Astrocyte (in vitro differentiated cells and primary cell): ENCODE measurements around the gene TNFRSF12A. TPM values are rescaled to one million over a fixed set of nuclear protein-coding genes. Genes with fewer than 3 reads are reported as not detected.

Source experiments
- DNase-seq: peaks from one replicate; pipeline ENCODE4 v3.0.0-alpha.2; 2010; ENCODE audit warnings: low read depth
- FAIRE-seq: peaks from 2 replicates; lab custom pipeline; 2011; peaks lifted over from hg19 to GRCh38; lab: Jason Lieb, UNC
- H2AFZ ChIP-seq: 2 replicates; pipeline ENCODE4 v1.6.0; 2012; ENCODE audit warnings: low read depth, low read length, inconsistent platforms
- H3K27ac ChIP-seq: 2 replicates; pipeline ENCODE4 v1.5.1; 2011; ENCODE audit warnings: low read depth, low read length, inconsistent platforms
- H3K27me3 ChIP-seq: 2 replicates; pipeline ENCODE4 v1.6.0; 2011; ENCODE audit warnings: low read length, inconsistent platforms; ENCODE audit not compliant: insufficient read depth
- H3K36me3 ChIP-seq: 2 replicates; pipeline ENCODE4 v1.5.1; 2011; ENCODE audit warnings: low read length, inconsistent platforms; ENCODE audit not compliant: insufficient read depth
- H3K4me1 ChIP-seq: 2 replicates; pipeline ENCODE4 v1.5.1; 2011; ENCODE audit warnings: low read length, inconsistent platforms; ENCODE audit not compliant: insufficient read depth
- H3K4me2 ChIP-seq: 2 replicates; pipeline ENCODE4 v1.6.0; 2012; ENCODE audit warnings: low read length, inconsistent platforms
- H3K4me3 ChIP-seq: 2 replicates; pipeline ENCODE4 v1.5.1; 2011; ENCODE audit warnings: low read depth, mild to moderate bottlenecking, low read length, inconsistent platforms; ENCODE audit not compliant: insufficient read depth
- H3K79me2 ChIP-seq: 2 replicates; pipeline ENCODE4 v1.6.0; 2012; ENCODE audit warnings: mild to moderate bottlenecking, low read length, inconsistent platforms; ENCODE audit not compliant: insufficient read depth
- H3K9ac ChIP-seq: 2 replicates; pipeline ENCODE4 v1.6.0; 2012; ENCODE audit warnings: mild to moderate bottlenecking, low read length, inconsistent platforms
- H3K9me3 ChIP-seq: 2 replicates; pipeline ENCODE4 v1.5.1; 2012; ENCODE audit warnings: low read depth, mild to moderate bottlenecking, low read length, inconsistent platforms; ENCODE audit not compliant: insufficient read depth
- H4K20me1 ChIP-seq: 2 replicates; pipeline ENCODE4 v1.6.0; 2012; ENCODE audit warnings: low read length, inconsistent platforms; ENCODE audit not compliant: insufficient read depth
- H3K27ac Mint-ChIP-seq: one replicate; pipeline ENCODE4 v1.8.0; 2021; ENCODE audit warnings: mild to moderate bottlenecking, mixed read lengths; ENCODE audit not compliant: unreplicated experiment
- H3K27me3 Mint-ChIP-seq: one replicate; pipeline ENCODE4 v1.8.0; 2021; ENCODE audit warnings: low read depth, mixed read lengths; ENCODE audit not compliant: unreplicated experiment
- H3K36me3 Mint-ChIP-seq: one replicate; pipeline ENCODE4 v1.8.0; 2021; ENCODE audit warnings: low read depth, mixed read lengths; ENCODE audit not compliant: unreplicated experiment
- H3K4me1 Mint-ChIP-seq: one replicate; pipeline ENCODE4 v1.8.0; 2021; ENCODE audit warnings: low read depth, mixed read lengths; ENCODE audit not compliant: unreplicated experiment
- H3K4me3 Mint-ChIP-seq: one replicate; pipeline ENCODE4 v1.8.0; 2021; ENCODE audit warnings: mild to moderate bottlenecking, moderate library complexity, mixed read lengths; ENCODE audit not compliant: unreplicated experiment
- H3K9me3 Mint-ChIP-seq: one replicate; pipeline ENCODE4 v1.8.0; 2021; ENCODE audit warnings: mild to moderate bottlenecking, mixed read lengths; ENCODE audit not compliant: unreplicated experiment
- CTCF ChIP-seq: IDR thresholded peaks from 2 replicates; pipeline ENCODE4 v1.5.1; 2011; ENCODE audit warnings: low read depth, mild to moderate bottlenecking, inconsistent platforms, low read length, moderate library complexity; ENCODE audit not compliant: insufficient read depth
- EZH2 ChIP-seq: IDR thresholded peaks from 2 replicates; pipeline ENCODE4 v1.6.1; 2012; ENCODE audit warnings: mild to moderate bottlenecking, low read length, inconsistent platforms; ENCODE audit not compliant: insufficient read depth
- total RNA-seq: library from RNA; stranded (reverse); gene quantifications from 2 replicates; pipeline ENCODE4 v1.2.1, GENCODE V29; 2021

TNFRSF12A gene
- total RNA-seq, 1 donor from 2014 or later: 262 TPM

DNA sequence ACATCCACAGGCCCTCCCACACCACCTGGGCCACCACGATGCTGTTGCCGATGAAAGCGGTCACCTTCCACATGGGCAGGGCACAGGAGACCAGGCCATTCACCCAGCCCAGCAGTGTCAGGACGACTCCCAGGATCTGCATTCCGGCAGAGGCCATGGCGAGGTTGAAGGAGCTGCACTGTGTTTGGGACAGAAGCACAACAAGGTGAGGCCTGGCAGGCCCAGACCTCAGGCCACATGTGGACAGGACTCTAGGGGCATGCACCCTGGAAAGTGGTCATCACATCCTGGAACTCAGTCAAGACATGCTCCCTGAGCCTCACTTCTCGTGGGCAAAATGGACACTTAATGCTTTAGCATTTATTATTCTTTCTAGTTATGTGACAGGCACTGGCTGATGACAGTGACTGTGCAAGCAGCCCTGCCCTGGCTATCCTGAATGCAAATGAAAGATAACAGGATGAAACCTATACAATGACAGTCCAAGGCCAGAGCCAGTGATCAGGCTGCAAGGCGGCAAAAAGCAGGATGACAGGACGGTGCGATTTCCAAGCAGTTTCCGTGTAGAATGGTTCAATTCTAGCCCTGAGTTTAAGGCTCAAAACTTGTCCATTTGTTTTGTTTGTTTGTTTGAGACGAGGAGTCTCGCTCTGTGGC is 4.2 kb upstream of the TNFRSF12A start:
- peaks cover 5% of the 10 kb centered on the region for H3K79me2 ChIP-seq
- FAIRE-seq: no peak

GRCh38 chr16:3017344-3017743 is 2.8 kb upstream of the TNFRSF12A start:
- H3K36me3 ChIP-seq: no peaks in the 10 kb centered on the region
- no peak overlapping the region for H3K4me2 ChIP-seq
- no peak overlapping the region for H3K27ac ChIP-seq
- Mint-ChIP-seq H3K9me3 (no peaks in the 10 kb centered on the region), H3K36me3 (peaks cover 5% of the 10 kb centered on the region), H3K4me3 (peak overlapping the region; percentile 92), H3K4me1 (peaks cover 14% of the 10 kb centered on the region), H3K27ac (peak overlapping the region; percentile 81), H3K27me3 (no peaks in the 10 kb centered on the region)
- no peak overlapping the region for H3K9ac ChIP-seq
- H3K4me1 ChIP-seq: peaks cover 19% of the 10 kb centered on the region
- peaks cover 17% of the 10 kb centered on the region for H3K27me3 ChIP-seq
- no peak overlapping the region for H2AFZ ChIP-seq
- H4K20me1 ChIP-seq: peaks cover 6% of the 10 kb centered on the region
- peaks cover 5% of the 10 kb centered on the region for H3K79me2 ChIP-seq
- TF ChIP-seq EZH2 (no peak), CTCF (no peak)
- no peak overlapping the region for H3K4me3 ChIP-seq
- DNase-seq (no peak), FAIRE-seq (no peak)
- H3K9me3 ChIP-seq: no peaks in the 10 kb centered on the region

More for the DNA sequence above, 4.2 kb upstream of the TNFRSF12A start:
- Mint-ChIP-seq H3K4me1 (peaks cover 14% of the 10 kb centered on the region), H3K4me3 (peak overlapping the region; percentile 92), H3K36me3 (peaks cover 5% of the 10 kb centered on the region), H3K9me3 (no peaks in the 10 kb centered on the region), H3K27ac (no peak overlapping the region), H3K27me3 (no peaks in the 10 kb centered on the region)
- H3K27ac ChIP-seq: no peak overlapping the region
- no peaks in the 10 kb centered on the region for H3K9me3 ChIP-seq
- no peak overlapping the region for H3K9ac ChIP-seq
- no peak overlapping the region for H2AFZ ChIP-seq
- no peak for DNase-seq
- peaks cover 9% of the 10 kb centered on the region for H4K20me1 ChIP-seq
- H3K4me1 ChIP-seq: peaks cover 18% of the 10 kb centered on the region
- no peaks in the 10 kb centered on the region for H3K36me3 ChIP-seq
- no peak overlapping the region for H3K4me3 ChIP-seq
- no peak overlapping the region for H3K4me2 ChIP-seq
- peaks cover 24% of the 10 kb centered on the region for H3K27me3 ChIP-seq
- TF ChIP-seq EZH2 (no peak), CTCF (no peak)

DNA sequence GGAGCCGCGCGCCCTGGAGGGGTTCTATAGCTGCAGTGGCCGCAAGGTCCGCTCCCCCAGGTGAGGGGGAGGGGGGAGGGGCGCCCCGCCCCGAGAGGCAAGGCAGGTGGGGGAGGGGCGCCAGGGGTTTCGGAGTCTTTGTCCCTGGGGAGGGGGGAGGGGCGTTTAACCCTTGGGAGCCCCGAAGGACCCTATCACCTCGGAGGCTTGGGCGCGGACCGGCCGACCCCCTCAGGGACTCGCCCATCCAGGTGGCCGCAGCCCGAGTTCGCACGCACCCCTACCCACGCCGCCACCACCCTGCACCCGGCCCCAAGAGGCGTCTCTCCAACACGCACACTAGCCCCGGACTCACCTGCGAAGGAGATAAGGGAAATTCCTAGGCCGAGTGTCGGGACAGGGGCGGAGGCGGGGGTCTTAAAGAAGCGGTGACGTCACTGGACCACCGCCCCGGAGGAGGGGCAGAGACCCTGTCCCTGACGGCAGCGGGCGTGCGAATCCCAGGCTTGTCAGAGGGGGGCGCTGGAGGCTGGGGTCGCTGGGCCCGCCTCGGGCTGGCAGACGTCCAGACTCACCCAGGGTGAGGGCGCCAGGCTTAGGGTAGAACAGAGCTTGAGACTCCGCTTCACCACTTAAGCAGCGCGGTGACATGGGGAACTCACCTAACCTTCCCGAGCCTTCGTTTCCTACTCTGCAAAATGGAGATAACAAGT is 2.2 kb upstream of the TNFRSF12A start, which contains the start of gene CLDN6:
Gene CLDN6, minus strand, starts transcription at position 390 of the 713 bp plus-strand sequence. CDS start 2,162 bp downstream, outside the sequence.
- Mint-ChIP-seq H3K4me1 (peaks cover 15% of the 10 kb centered on the region), H3K27me3 (no peaks in the 10 kb centered on the region), H3K9me3 (no peaks in the 10 kb centered on the region), H3K4me3 (peak within 1 kb of the TSS; percentile 92), H3K36me3 (peaks cover 5% of the 10 kb centered on the region), H3K27ac (peak within 1 kb of the TSS; percentile 95)
- Histone ChIP-seq H3K4me2 (peak within 1 kb of the TSS; percentile 62), H3K36me3 (no peaks in the 10 kb centered on the region), H3K27ac (no peak within 1 kb of the TSS), H3K27me3 (peaks cover 11% of the 10 kb centered on the region), H3K9ac (no peak within 1 kb of the TSS), H3K4me3 (no peak within 1 kb of the TSS), H2AFZ (peak within 1 kb of the TSS; percentile 10), H3K79me2 (peaks cover 5% of the 10 kb centered on the region), H3K9me3 (no peaks in the 10 kb centered on the region), H4K20me1 (peaks cover 6% of the 10 kb centered on the region), H3K4me1 (peaks cover 24% of the 10 kb centered on the region)
- FAIRE-seq (no peak), DNase-seq (no peak)
- TF ChIP-seq EZH2 (no peak), CTCF (peak; percentile 21)
